NCI-H1436 treated with DMSO at 0.1 percent for 48 hours (cell line): Measurements from ENCODE around the gene SSR2.

Experiments
- DNase-seq: peaks from one replicate; lab custom pipeline; 2025; lab: John Stamatoyannopoulos, UW

SSR2 gene

GRCh38 chr1:155973723-155974122, 47.0 kb downstream of the SSR2 start:
- no peak for DNase-seq

DNA sequence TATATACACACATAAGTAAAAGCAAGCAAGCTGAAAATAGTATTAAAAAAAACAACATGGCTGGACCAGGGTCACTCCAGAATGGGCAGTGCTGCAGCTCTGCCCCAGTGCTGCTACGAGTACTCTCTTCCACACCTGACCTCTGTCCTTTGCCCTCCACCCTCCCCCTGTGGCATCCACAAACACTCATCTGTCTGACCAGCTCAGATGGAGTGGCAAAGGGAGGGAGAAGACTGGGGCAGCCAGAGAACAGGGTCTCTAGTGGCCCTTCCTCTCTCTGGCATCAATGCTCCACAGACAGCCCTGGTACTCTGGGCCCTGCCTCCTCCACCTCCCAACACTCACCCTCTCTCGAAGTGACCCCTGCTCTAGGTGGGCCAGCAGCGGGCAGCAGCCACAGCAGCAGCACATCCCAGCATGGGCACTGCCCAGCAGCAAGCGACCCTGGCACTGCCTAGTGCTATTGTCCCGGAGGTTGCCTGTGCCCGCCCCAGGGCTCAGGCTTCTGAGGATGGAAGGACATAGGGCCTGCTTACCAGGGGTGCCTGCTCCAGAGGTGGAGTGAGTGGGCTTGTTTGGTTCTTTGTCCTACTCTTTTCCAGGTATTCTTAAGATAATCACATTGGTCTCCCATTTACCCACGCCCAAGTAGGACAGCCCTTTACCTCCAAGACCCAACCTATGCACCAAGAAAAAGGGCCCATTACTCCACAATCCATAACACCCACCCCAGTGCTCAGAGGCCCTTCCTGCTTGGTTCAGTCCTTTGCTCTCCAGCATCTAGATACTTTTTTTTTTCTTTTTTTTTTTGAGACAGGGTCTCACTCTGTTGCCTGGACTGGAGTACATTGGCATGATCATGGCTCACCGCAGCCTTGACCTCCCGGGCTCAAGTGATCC, 48.6 kb downstream of the SSR2 start:
- DNase-seq = no peak

DNA sequence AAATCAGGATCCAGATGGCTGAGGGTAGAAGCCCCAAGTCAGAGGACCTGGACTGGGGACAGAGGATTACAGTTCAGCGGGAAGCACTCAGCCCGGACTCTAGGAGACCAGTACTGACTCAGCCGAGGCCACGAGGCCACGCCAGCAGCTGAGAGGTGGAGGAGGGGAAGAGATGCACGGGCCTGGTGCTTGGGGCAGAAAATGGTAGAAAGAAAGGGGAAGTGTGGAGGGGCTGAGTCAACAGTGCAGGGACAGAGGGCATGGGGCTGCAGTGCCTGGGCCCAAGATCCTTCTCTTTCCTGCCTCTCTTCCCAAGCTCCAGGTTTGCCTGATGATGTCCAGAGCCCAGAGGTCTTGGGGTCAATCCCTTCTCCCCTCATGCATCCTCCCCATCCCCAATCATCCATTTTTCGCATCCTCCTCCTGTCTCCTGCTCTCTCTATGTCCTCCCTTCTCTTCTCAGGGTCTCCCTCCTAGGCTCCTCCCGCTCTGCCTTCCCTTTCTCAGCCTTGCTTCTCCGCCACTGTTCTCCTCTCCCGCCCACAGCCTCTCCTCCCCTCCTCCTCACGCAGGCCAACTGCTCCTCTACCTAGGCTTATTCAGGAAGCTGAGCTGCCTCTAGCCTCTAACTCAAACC, 50.1 kb downstream of the SSR2 start:
- no peak for DNase-seq

- DNase-seq = no peak
Observed at GRCh38 chr1:155969377-155969791, 51.4 kb downstream of the SSR2 start.

DNA sequence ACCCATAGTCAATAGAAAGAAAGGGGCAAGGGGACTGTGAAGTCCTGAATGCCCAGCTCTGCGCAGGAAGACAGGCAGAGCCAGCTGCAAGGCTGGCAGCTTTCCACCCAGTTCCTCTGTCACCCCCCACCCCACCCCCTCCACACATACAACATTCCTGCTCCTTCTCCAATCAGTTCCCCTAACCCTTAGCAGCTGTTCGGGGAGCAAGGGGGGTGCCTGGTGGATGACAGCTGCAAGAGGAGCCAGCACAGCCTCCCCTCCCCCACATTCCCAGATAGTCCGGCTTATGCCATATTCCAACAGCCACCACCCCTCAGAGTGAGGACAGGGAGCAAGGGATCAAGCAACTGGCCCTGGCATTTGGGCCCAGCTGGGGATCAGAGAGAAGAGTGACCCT, 52.1 kb downstream of the SSR2 start:
- no peak for DNase-seq

- DNase-seq = no peak
Observed at GRCh38 chr1:155968051-155968400, 52.7 kb downstream of the SSR2 start.

- DNase-seq = no peak
Observed at GRCh38 chr1:155967341-155968050, 53.3 kb downstream of the SSR2 start.

DNA sequence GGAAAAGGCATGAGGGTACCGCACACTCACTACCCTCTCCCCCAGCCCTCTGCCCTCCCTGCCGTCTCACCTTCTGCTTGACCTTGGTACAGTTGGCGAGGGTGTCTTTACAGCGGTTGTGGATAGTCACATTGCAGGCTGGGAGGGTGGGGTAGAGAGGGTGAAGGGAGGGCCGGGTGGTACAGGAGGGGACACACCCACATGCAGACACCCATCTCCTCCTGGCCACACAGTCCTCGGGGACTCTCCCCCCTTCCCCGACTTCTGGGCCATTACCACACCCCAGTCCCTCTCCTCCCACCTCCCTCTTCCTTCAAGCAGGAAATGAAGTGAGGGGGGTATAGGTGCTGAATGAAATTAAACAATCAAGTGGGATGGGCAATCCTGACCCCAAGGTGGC, 54.0 kb downstream of the SSR2 start:
- no peak for DNase-seq

DNA sequence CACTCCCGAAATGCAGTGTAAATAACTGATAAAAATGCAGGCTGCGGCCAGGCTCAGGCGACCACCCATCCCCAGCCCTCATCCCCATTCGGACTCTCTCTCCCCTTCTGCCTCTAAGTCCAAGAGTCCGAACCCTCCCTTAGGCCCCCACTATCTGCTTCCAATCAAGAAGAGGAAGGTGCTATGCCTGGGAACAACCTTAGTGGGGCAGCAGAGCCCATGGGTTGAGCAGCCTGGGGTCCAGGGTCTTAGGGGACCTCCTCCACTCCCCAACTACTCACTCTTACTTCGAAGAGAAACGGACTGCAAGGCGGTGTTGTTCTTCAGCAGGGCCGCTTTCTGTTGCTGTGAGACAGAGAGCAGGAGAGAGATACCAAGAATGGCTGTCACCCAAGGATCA, 54.6 kb downstream of the SSR2 start:
- DNase-seq = no peak

- DNase-seq = no peak
Observed at GRCh38 chr1:155964193-155964592, 56.6 kb downstream of the SSR2 start.

DNA sequence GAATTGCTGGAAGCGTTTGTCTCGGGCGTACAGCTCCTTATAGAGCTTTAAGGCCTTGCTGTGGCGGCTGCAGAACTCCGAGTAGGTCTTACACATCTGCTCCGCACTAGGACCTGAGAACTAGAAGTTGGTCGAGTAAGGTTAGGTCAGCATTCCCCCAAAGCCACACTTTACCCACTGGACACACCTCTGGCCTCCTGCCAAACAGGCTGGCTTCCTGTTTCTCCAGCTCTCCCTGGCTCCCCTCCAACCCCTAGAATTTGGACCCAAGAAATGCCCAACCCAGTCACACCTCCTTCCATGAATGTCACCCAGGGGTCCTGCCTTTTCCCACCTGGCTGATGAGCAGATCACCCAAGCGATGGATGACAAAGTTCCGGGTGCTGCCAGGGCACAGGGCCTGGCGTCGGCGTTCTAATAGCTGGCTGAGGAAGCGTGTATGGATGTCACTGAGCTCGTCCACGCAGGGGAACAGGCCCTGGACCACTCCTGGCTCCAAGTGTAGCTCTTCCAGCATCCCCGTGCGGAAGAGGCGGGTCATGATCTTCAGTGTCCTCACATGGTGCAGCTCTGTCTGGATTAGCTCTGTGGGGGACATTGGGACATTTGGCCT, 58.0 kb downstream of the SSR2 start:
- DNase-seq = no peak

GRCh38 chr1:155961937-155962336, 58.8 kb downstream of the SSR2 start:
- DNase-seq = no peak

DNA sequence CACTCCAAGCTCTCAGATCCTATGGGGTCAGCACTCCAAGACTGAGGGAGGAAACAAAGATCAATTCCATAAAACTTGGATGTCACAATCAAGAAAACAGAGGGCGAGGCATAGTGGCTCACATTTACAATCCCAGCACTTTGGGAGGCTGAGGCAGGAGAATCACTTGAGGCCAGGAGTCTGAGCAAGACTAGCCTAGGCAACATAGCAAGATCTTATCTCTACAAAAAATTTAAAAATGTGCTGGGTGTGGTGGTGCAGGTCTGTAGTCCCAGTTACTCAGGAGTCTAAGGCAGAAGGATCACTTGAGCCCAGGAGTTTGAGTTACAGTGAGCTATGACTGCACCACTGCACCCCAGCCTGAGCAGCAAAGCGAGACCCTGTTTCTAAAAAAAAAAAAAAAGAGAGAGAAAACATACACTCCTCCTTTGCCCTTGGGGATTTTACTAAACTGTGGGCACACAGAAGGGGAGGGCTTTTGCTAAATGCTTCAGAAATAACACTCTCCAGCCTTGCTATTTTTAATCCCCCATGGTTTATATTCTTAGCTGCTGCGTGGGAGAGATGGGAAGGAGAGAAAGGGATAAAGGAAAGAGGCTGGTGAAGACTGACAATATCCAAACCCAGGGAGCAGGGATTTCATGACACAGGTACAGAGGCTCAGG, 60.5 kb downstream of the SSR2 start:
- DNase-seq = no peak
